ENCODE results near the gene ABHD12B. TPM values are rescaled to one million over a fixed set of nuclear protein-coding genes. Genes with fewer than 3 reads are reported as not detected.
A peak's percentile ranks its signal among the peaks of the same experiment; 100 is the strongest.
"Not testable (repeated sequence)": the region's sequence is repeated elsewhere in the genome, so short reads cannot be mapped to it uniquely, and the experiment has no call there.

The ABHD12B gene
- total RNA-seq, 1 experiment from 2014 or later: not detected

DNA sequence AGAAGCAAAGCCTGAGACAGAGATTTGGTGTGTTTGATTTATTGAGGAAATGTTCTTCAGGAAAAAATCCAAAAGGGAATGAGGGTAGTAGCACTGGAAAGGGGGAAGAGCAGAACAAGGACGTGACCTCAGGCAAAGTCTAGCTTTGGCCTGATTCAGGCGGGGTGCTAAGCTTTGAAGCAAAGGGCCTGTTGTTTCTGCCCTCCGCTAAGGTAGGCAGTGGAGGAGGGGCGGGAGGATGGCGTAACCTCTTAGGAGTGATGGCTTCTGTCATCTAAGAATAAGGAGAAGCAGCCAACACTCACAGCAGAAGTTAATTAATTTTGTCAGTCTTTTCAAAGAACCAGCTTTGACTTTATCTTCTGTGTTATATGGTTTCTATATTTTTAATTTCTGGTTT is 20.4 kb downstream of the ABHD12B start:
- no peak for DNase-seq
- no peak overlapping the region for H3K4me2 ChIP-seq (ENCODE audit: low read depth, low read length, poor library complexity, severe bottlenecking)
- H3K79me2 ChIP-seq (ENCODE audit: low read length): no peaks in the 10 kb centered on the region
- H3K27ac ChIP-seq (ENCODE audit: low read length): no peak overlapping the region
- no peaks in the 10 kb centered on the region for H4K20me1 ChIP-seq (ENCODE audit: insufficient read depth, low read depth, low read length)
- no peaks in the 10 kb centered on the region for H3K27me3 ChIP-seq (ENCODE audit: low read length)
- H3K9ac ChIP-seq (ENCODE audit: low read length): no peak overlapping the region
- no peaks in the 10 kb centered on the region for H3K9me3 ChIP-seq (ENCODE audit: low read length)
- no peak overlapping the region for H3K4me3 ChIP-seq (ENCODE audit: low read length)
- no peaks in the 10 kb centered on the region for H3K4me1 ChIP-seq (ENCODE audit: low read length)
- no peaks in the 10 kb centered on the region for H3K36me3 ChIP-seq (ENCODE audit: insufficient read depth, low read length)
- H3K9me2 ChIP-seq (replicated peaks; ENCODE audit: insufficient read depth, low read length): no peaks in the 10 kb centered on the region
- no peak overlapping the region for H2AFZ ChIP-seq (ENCODE audit: low read length)

DNA sequence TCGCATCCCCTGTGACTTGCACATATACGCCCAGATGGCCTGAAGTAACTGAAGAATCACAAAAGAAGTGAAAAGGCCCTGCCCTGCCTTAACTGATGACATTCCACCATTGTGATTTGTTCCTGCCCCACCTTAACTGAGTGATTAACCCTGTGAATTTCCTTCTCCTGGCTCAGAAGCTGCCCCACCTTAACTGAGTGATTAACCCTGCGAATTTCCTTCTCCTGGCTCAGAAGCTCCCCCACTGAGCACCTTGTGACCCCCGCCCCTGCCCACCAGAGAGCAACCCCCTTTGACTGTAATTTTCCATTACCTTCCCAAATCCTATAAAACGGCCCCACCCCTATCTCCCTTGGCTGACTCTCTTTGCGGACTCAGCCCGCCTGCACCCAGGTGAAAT is 24.6 kb downstream of the ABHD12B start:
- not testable (repeated sequence) for H3K9ac ChIP-seq (ENCODE audit: low read length); H3K4me1 ChIP-seq (ENCODE audit: low read length); H3K4me3 ChIP-seq (ENCODE audit: low read length); H3K4me2 ChIP-seq (ENCODE audit: low read depth, low read length, poor library complexity, severe bottlenecking); H3K27ac ChIP-seq (ENCODE audit: low read length); DNase-seq; H3K9me2 ChIP-seq (replicated peaks; ENCODE audit: insufficient read depth, low read length); H4K20me1 ChIP-seq (ENCODE audit: insufficient read depth, low read depth, low read length); H2AFZ ChIP-seq (ENCODE audit: low read length); H3K79me2 ChIP-seq (ENCODE audit: low read length); H3K27me3 ChIP-seq (ENCODE audit: low read length); H3K36me3 ChIP-seq (ENCODE audit: insufficient read depth, low read length); H3K9me3 ChIP-seq (ENCODE audit: low read length)

DNA sequence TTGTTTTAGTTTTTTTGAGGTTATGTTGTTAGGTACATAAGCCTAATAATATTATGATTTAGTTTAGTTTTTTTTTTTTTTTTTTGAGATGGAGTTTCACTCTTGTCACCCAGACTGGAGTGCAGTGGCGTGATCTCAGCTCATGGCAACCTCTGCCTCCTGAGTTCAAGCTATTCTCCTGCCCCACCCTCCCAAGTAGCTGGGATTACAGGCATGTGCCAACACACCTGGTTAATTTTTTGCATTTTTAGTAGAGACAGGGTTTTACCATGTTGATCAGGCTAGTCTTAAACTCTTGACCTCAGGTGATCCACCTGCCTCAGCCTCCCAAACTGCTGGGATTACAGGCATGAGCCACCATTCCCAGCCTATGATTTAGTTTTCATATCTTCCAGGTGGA is 25.2 kb downstream of the ABHD12B start:
- H3K9me3 ChIP-seq (ENCODE audit: low read length); H3K4me2 ChIP-seq (ENCODE audit: low read depth, low read length, poor library complexity, severe bottlenecking); H3K4me1 ChIP-seq (ENCODE audit: low read length); H3K9me2 ChIP-seq (replicated peaks; ENCODE audit: insufficient read depth, low read length); H3K79me2 ChIP-seq (ENCODE audit: low read length); H3K4me3 ChIP-seq (ENCODE audit: low read length); DNase-seq; H3K27ac ChIP-seq (ENCODE audit: low read length); H3K27me3 ChIP-seq (ENCODE audit: low read length); H3K36me3 ChIP-seq (ENCODE audit: insufficient read depth, low read length); H3K9ac ChIP-seq (ENCODE audit: low read length); H4K20me1 ChIP-seq (ENCODE audit: insufficient read depth, low read depth, low read length); H2AFZ ChIP-seq (ENCODE audit: low read length): not testable (repeated sequence)

DNA sequence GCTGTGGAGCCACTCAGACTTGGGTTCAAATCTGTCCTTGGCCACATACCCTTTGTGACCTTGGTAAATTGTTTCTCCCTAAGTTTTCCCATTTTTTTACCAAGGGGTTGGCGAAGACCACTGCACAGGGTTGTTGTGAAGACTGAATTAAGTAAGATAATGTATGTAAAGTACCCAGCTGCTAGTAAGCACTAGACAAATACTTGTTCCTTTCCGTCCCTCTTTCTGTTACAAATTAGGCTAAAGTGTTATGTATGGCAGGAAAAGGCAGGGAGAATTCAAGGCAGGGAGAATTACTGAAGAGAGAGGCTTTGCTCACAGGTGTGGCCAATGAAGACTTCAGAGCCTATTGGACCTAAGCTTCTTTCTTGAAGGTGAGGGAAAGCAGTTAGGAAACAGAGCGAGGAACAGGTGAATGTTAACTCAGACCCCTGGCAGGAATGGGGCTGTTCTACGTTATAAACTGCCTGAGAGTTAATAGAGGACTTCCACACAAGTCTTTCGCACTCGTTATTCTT is 25.9 kb downstream of the ABHD12B start:
- no peak for DNase-seq
- H3K4me1 ChIP-seq (ENCODE audit: low read length): peaks cover 9% of the 10 kb centered on the region
- H3K4me2 ChIP-seq (ENCODE audit: low read depth, low read length, poor library complexity, severe bottlenecking): no peak overlapping the region
- H3K9me3 ChIP-seq (ENCODE audit: low read length): no peaks in the 10 kb centered on the region
- no peaks in the 10 kb centered on the region for H4K20me1 ChIP-seq (ENCODE audit: insufficient read depth, low read depth, low read length)
- no peak overlapping the region for H3K4me3 ChIP-seq (ENCODE audit: low read length)
- H3K9ac ChIP-seq (ENCODE audit: low read length): no peak overlapping the region
- no peaks in the 10 kb centered on the region for H3K27me3 ChIP-seq (ENCODE audit: low read length)
- H3K27ac ChIP-seq (ENCODE audit: low read length): no peak overlapping the region
- no peaks in the 10 kb centered on the region for H3K9me2 ChIP-seq (replicated peaks; ENCODE audit: insufficient read depth, low read length)
- H3K36me3 ChIP-seq (ENCODE audit: insufficient read depth, low read length): no peaks in the 10 kb centered on the region
- no peaks in the 10 kb centered on the region for H3K79me2 ChIP-seq (ENCODE audit: low read length)
- no peak overlapping the region for H2AFZ ChIP-seq (ENCODE audit: low read length)

DNA sequence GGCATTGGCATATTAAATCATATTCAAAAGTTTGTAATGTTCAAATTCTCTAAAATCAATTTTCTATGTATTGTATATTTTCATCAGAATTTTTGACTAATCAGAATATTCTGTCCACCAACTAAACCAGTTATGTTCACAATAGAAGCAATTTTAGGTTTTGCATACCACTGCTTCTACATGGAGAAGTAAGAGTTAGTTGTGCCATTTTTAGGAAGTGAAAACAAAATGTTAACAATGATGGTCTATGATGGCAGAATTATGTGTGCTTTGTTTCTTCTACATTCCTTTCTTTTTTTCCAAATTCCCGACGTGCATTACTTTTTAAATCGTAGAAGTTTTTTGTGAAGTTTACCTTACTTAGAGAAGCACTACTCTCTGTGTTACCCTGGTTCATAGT is 29.5 kb downstream of the ABHD12B start:
- no peak for DNase-seq
- no peak overlapping the region for H3K27ac ChIP-seq (ENCODE audit: low read length)
- no peaks in the 10 kb centered on the region for H3K9me2 ChIP-seq (replicated peaks; ENCODE audit: insufficient read depth, low read length)
- H4K20me1 ChIP-seq (ENCODE audit: insufficient read depth, low read depth, low read length): no peaks in the 10 kb centered on the region
- H3K9ac ChIP-seq (ENCODE audit: low read length): no peak overlapping the region
- no peaks in the 10 kb centered on the region for H3K27me3 ChIP-seq (ENCODE audit: low read length)
- H3K36me3 ChIP-seq (ENCODE audit: insufficient read depth, low read length): no peaks in the 10 kb centered on the region
- no peak overlapping the region for H3K4me3 ChIP-seq (ENCODE audit: low read length)
- H3K4me1 ChIP-seq (ENCODE audit: low read length): peaks cover 9% of the 10 kb centered on the region
- no peaks in the 10 kb centered on the region for H3K79me2 ChIP-seq (ENCODE audit: low read length)
- no peak overlapping the region for H2AFZ ChIP-seq (ENCODE audit: low read length)
- H3K4me2 ChIP-seq (ENCODE audit: low read depth, low read length, poor library complexity, severe bottlenecking): peak overlapping the region; percentile 25
- no peaks in the 10 kb centered on the region for H3K9me3 ChIP-seq (ENCODE audit: low read length)

DNA sequence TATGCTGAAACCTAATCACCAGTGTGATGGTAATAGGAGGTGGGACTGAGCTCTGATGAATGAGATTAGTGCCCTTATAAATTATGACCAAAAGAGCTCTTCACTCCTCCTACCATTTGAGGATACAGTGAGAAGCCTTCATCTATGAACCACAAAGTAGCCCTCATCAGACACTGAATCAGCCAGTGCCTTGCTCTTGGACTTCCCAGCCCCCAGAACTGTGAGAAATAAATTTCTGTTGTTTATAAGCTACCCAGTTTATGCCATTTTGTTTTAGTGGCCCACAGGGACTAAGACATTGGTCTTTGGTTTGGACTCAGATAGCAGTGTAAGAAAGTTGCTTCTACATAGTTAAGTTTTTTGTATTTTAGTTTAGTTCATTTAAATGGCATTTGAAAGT is 32.9 kb downstream of the ABHD12B start:
- DNase-seq: no peak
- H3K4me3 ChIP-seq (ENCODE audit: low read length): no peak overlapping the region
- no peak overlapping the region for H3K27ac ChIP-seq (ENCODE audit: low read length)
- H3K4me2 ChIP-seq (ENCODE audit: low read depth, low read length, poor library complexity, severe bottlenecking): no peak overlapping the region
- H3K9me2 ChIP-seq (replicated peaks; ENCODE audit: insufficient read depth, low read length): no peaks in the 10 kb centered on the region
- peaks cover 9% of the 10 kb centered on the region for H3K4me1 ChIP-seq (ENCODE audit: low read length)
- no peaks in the 10 kb centered on the region for H3K79me2 ChIP-seq (ENCODE audit: low read length)
- H3K27me3 ChIP-seq (ENCODE audit: low read length): no peaks in the 10 kb centered on the region
- H2AFZ ChIP-seq (ENCODE audit: low read length): no peak overlapping the region
- no peaks in the 10 kb centered on the region for H4K20me1 ChIP-seq (ENCODE audit: insufficient read depth, low read depth, low read length)
- no peaks in the 10 kb centered on the region for H3K36me3 ChIP-seq (ENCODE audit: insufficient read depth, low read length)
- H3K9ac ChIP-seq (ENCODE audit: low read length): no peak overlapping the region
- H3K9me3 ChIP-seq (ENCODE audit: low read length): no peaks in the 10 kb centered on the region

DNA sequence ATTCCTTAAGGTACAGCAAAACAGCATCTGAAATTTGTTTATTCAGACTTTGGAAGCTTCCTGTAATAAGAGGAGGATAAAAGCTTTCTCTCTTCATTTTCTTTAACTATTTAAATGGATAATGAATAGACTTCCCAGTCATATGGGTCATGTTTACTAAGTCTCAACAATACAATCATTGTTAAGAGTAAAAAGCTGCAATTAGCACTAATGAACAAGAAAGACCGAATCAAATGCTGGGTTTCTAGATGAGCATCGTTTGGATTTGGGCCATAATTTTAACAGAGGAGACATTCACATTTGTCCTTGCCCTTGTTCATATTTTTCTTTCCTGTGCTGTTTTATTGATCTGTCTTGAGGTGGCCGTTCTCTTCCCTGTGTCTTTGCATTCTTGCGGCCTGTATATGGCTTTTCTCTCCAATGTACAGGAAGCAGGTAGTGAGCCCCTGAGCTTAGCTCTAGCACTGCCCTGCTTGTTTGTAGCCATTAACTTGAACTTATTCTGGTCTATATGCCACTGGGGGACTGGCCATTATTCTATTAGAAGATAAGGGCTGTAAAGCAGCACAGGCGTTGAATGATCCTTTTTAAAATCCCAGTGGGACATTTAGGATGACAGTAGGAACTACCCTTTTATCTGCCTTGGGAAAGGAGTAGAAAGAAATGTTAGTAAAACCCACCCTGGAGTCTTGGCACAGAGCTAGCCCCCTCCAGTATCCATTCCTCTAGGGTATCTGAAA is 34.6 kb downstream of the ABHD12B start:
- Histone ChIP-seq H3K27ac (ENCODE audit: low read length) (no peak overlapping the region), H2AFZ (ENCODE audit: low read length) (no peak overlapping the region), H3K9ac (ENCODE audit: low read length) (no peak overlapping the region), H3K4me2 (ENCODE audit: low read depth, low read length, poor library complexity, severe bottlenecking) (no peak overlapping the region), H3K27me3 (ENCODE audit: low read length) (no peaks in the 10 kb centered on the region), H3K4me1 (ENCODE audit: low read length) (peaks cover 8% of the 10 kb centered on the region), H3K9me2 (replicated peaks; ENCODE audit: insufficient read depth, low read length) (no peaks in the 10 kb centered on the region), H3K79me2 (ENCODE audit: low read length) (no peaks in the 10 kb centered on the region), H3K36me3 (ENCODE audit: insufficient read depth, low read length) (no peaks in the 10 kb centered on the region), H3K4me3 (ENCODE audit: low read length) (no peak overlapping the region), H4K20me1 (ENCODE audit: insufficient read depth, low read depth, low read length) (no peaks in the 10 kb centered on the region), H3K9me3 (ENCODE audit: low read length) (no peaks in the 10 kb centered on the region)
- DNase-seq: no peak

DNA sequence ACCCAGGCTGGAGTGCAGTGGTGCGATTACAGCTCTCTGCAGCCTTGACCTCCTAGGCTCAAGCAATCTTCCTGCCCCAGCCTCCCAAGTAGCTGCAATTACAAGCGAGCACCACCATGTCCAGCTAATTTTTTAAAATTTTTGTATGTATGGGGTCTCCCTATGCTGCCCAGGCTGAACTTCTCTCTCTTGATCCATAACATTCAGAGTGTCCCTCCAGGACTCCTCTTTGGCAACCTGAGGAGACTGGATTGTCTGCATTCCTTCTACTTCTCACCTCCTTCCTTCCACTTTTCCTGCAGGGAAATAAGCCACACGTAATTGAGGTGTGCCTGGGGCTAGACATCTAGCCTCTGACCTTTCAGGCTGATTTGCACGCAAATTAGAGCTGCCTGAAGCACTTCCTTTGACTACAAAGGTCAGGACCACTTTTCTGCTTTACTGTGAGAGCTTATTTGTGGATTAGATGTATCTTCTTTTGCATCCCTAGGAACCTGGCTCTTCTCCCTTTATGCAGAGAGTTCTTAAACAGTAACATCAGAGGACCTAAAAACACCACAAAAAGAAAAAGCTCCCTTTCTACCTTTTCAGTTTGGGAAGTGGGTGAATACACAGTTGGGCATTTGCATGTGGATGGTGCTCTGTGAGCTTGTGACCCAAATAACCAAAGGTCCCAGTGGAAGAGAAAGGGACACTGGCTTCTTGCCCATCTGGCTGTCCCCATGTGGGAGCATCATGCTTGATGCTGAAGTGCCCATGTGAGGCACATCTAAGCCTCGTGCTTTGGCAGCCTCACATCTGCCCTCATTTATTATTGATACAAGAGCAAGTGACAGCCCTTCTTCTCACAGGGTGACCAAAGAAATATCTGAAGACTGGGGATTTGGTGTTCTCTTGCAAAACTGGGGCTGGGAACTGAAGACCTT is 38.9 kb downstream of the ABHD12B start:
- Histone ChIP-seq H3K4me1 (ENCODE audit: low read length) (peaks cover 4% of the 10 kb centered on the region), H3K27me3 (ENCODE audit: low read length) (no peaks in the 10 kb centered on the region), H3K27ac (ENCODE audit: low read length) (no peak overlapping the region), H3K9ac (ENCODE audit: low read length) (no peak overlapping the region), H3K4me3 (ENCODE audit: low read length) (no peak overlapping the region), H3K9me3 (ENCODE audit: low read length) (no peaks in the 10 kb centered on the region), H3K79me2 (ENCODE audit: low read length) (no peaks in the 10 kb centered on the region), H2AFZ (ENCODE audit: low read length) (no peak overlapping the region), H3K9me2 (replicated peaks; ENCODE audit: insufficient read depth, low read length) (no peaks in the 10 kb centered on the region), H3K36me3 (ENCODE audit: insufficient read depth, low read length) (no peaks in the 10 kb centered on the region), H4K20me1 (ENCODE audit: insufficient read depth, low read depth, low read length) (no peaks in the 10 kb centered on the region), H3K4me2 (ENCODE audit: low read depth, low read length, poor library complexity, severe bottlenecking) (no peak overlapping the region)
- DNase-seq: no peak
